HepG2 (cell line): ENCODE results near the gene PMS1. TPM values are rescaled to one million over a fixed set of nuclear protein-coding genes. Genes with fewer than 3 reads are reported as not detected.

Experiments used
- CENPBD1 ChIP-seq: sonication (generic); formaldehyde crosslinking; IDR thresholded peaks from 2 replicates; pipeline ENCODE4 v1.8.0; 2022; ENCODE audit warnings: missing genetic modification reagents, low read depth, mild to moderate bottlenecking, borderline replicate concordance
- DDIT3 ChIP-seq: sonication (generic); formaldehyde crosslinking; IDR thresholded peaks from 2 replicates; pipeline ENCODE4 v1.4.0; 2020; ENCODE audit warnings: mild to moderate bottlenecking, missing genetic modification reagents
- ESRRA ChIP-seq: sonication (generic); formaldehyde crosslinking; IDR thresholded peaks from 2 replicates; pipeline ENCODE4 v1.5.1; 2020; ENCODE audit warnings: mild to moderate bottlenecking, low read depth, missing genetic modification reagents
- GMEB2 ChIP-seq: IDR thresholded peaks from 2 replicates; pipeline ENCODE4 v1.6.1; 2016; ENCODE audit warnings: missing biosample characterization, missing genetic modification reagents, low read depth
- GPN1 ChIP-seq: sonication (generic); formaldehyde crosslinking; IDR thresholded peaks from 2 replicates; pipeline ENCODE4 v1.5.1; 2020; ENCODE audit warnings: missing genetic modification reagents, borderline replicate concordance
- MED8 ChIP-seq: sonication (generic); formaldehyde crosslinking; IDR thresholded peaks from 2 replicates; pipeline ENCODE4 v1.8.1; 2023; ENCODE audit warnings: mild to moderate bottlenecking, missing genetic modification reagents; ENCODE audit not compliant: insufficient replicate concordance
- SNRNP70 ChIP-seq: fragments of 200-400 bp; formaldehyde crosslinking; IDR thresholded peaks from 2 replicates; pipeline ENCODE4 v1.6.1; 2017; ENCODE audit warnings: mild to moderate bottlenecking, low read depth, low read length, moderate library complexity
- TFDP2 ChIP-seq: sonication (generic); formaldehyde crosslinking; IDR thresholded peaks from 2 replicates; pipeline ENCODE4 v1.4.0; 2020; ENCODE audit warnings: missing genetic modification reagents
- ZHX2 ChIP-seq, 2 experiments: sonication (generic) in 1 of 2; formaldehyde crosslinking in 1 of 2; IDR thresholded peaks; 2 replicates each; pipeline versions ENCODE4 v1.6.1 to v1.9.0; 2014 to 2022; ENCODE audit warnings: antibody characterized with exemption in 1 of 2, borderline replicate concordance in 1 of 2, inconsistent platforms in 1 of 2, low read depth in 1 of 2, missing genetic modification reagents in 1 of 2
- ZNF224 ChIP-seq: sonication (generic); formaldehyde crosslinking; IDR thresholded peaks from 2 replicates; pipeline ENCODE4 v1.5.0; 2020; ENCODE audit warnings: mild to moderate bottlenecking, missing genetic modification reagents
- ZNF282 ChIP-seq: fragments of 450-650 bp; IDR thresholded peaks from 2 replicates; pipeline ENCODE4 v1.6.1; 2018; ENCODE audit not compliant: partially characterized antibody
- ZNF362 ChIP-seq: sonication (generic); formaldehyde crosslinking; IDR thresholded peaks from 2 replicates; pipeline ENCODE4 v1.4.0; 2020; ENCODE audit warnings: missing genetic modification reagents, mild to moderate bottlenecking, borderline replicate concordance
- ZNF710 ChIP-seq: sonication (generic); formaldehyde crosslinking; IDR thresholded peaks from 2 replicates; pipeline ENCODE4 v1.5.0; 2020; ENCODE audit warnings: mild to moderate bottlenecking, missing genetic modification reagents, borderline replicate concordance
- polyA plus RNA-seq, 8 experiments: library from polyadenylated mRNA; depleted of rRNA in 3 of 8; stranded (reverse) in 7 of 8; unstranded in 1 of 8; fragments of >200 nt; fragmentation: Illumina TruSeq in 4 of 8; extraction: Trizol in 4 of 8; gene quantifications; 2 replicates each; pipeline versions ENCODE4 v1.2.1 to v1.2.3, GENCODE V29; 2011 to 2016; ENCODE audit warnings: low read depth in 4 of 8, missing spikeins in 1 of 8, mixed read lengths in 1 of 8; ENCODE audit not compliant: insufficient read depth in 1 of 8
- total RNA-seq, 5 experiments: library from RNA; depleted of rRNA; stranded (reverse); fragments of >200 nt; fragmentation: Illumina TruSeq; extraction: Trizol; gene quantifications; 2 replicates each; pipeline ENCODE4 v1.2.3, GENCODE V29; 2016; ENCODE audit warnings: low read depth in 1 of 5

PMS1 gene
- total and polyA plus RNA-seq, 2 of the 13 experiments (the other 11 are each of a cell fraction or from before 2014, with no cell fraction given) = 14.6 to 39.9 TPM

GRCh38 chr2:189762551-189763298 lies 21.5 kb upstream of the PMS1 start, which contains the start of gene OSGEPL1 (continued):
- TF ChIP-seq ZNF362 (CRISPR knock-in tag) (no peak), ZNF282 (no peak), SNRNP70 (no peak), ZNF224 (CRISPR knock-in tag) (peak; percentile 87; the same call in 1 of the 2 replicates), ESRRA (CRISPR knock-in tag) (peak; percentile 70; the same call in 1 of the 2 replicates), MED8 (CRISPR knock-in tag) (peak; percentile 24), TFDP2 (CRISPR knock-in tag) (peak; percentile 92), ZNF710 (CRISPR knock-in tag) (peak; percentile 24; the same call in 1 of the 2 replicates), ZHX2 (IDR thresholded peaks at IDR 0.05; ENCODE audit: low read depth) (peak; percentile 87; the same call in 1 of the 2 replicates), ZHX2 (CRISPR knock-in tag; IDR thresholded peaks at IDR 0.05; ENCODE audit: borderline replicate concordance) (no peak), DDIT3 (no peak), GPN1 (CRISPR knock-in tag) (no peak), CENPBD1 (CRISPR knock-in tag) (peak; percentile 76; the same call in 1 of the 2 replicates), GMEB2 (CRISPR knock-in tag) (no peak)
